ENCODE data around the gene CDCA5.

- TF ChIP-seq CEBPB (IDR thresholded peaks at IDR 0.05; ENCODE audit: low read depth, low read length): no peak
- no peak for TF ChIP-seq BHLHE40 (IDR thresholded peaks at IDR 0.05; ENCODE audit: low read depth, low read length)
- no peak for TF ChIP-seq CTCF (conservative IDR thresholded peaks at IDR 0.05; ENCODE audit: low read depth, low read length)
- no peak for TF ChIP-seq RAD21 (IDR thresholded peaks at IDR 0.05; ENCODE audit: low read length)
- TF ChIP-seq POLR2A (IDR thresholded peaks at IDR 0.05; ENCODE audit: low read depth, low read length): no peak
- no peak for TF ChIP-seq USF2 (IDR thresholded peaks at IDR 0.05; ENCODE audit: low read depth, low read length)
- no peak for TF ChIP-seq SMC3 (IDR thresholded peaks at IDR 0.05; ENCODE audit: low read depth, low read length)
- TF ChIP-seq MAFK (IDR thresholded peaks at IDR 0.05; ENCODE audit: low read depth, low read length): no peak
- TF ChIP-seq MXI1 (IDR thresholded peaks at IDR 0.05; ENCODE audit: borderline replicate concordance, low read depth, low read length): no peak
Measured at GRCh38 chr11:65100674-65101350, 17.0 kb upstream of the CDCA5 start.
